ENCODE results near the gene GABBR1. TPM values are rescaled to one million over a fixed set of nuclear protein-coding genes. Genes with fewer than 3 reads are reported as not detected.
"Not testable (repeated sequence)": the region's sequence is repeated elsewhere in the genome, so short reads cannot be mapped to it uniquely, and the experiment has no call there.

The GABBR1 gene
- total and polyA plus RNA-seq, 2 donors (not counting 1 experiment from before 2014, with no cell fraction given), result 198 to 241 TPM

GRCh38 chr6:29672116-29672515 is 39.1 kb upstream of the GABBR1 start:
- 86% methylated on average over 1 of the region's 5 CpGs for WGBS (ENCODE audit: insufficient coverage)
- ATAC-seq (ENCODE audit: low read depth); H3K4me1 Mint-ChIP-seq; POLR2A ChIA-PET; H3K9me3 Mint-ChIP-seq (ENCODE audit: insufficient read depth); H4K20me1 ChIP-seq (ENCODE audit: control insufficient read depth, insufficient read depth, low read length, poor library complexity, severe bottlenecking); H3K79me2 ChIP-seq (ENCODE audit: control insufficient read depth, insufficient read depth, low read length); H3K4me3 ChIP-seq (ENCODE audit: control extremely low read depth in 1 of 5, extremely low read depth in 1 of 5, insufficient read depth in 1 of 5, low read depth in 2 of 5, low read length in 4 of 5); H3K4me2 ChIP-seq (replicated peaks; ENCODE audit: low read depth, low read length, poor library complexity, severe bottlenecking); H3K36me3 ChIP-seq (replicated peaks in 1 of 2; ENCODE audit: control extremely low read depth in 1 of 2, control insufficient read depth in 1 of 2, extremely low read depth in 1 of 2, insufficient read depth in 2 of 2, low read length in 1 of 2); H3K27ac ChIP-seq (ENCODE audit: low read length in 2 of 2); H3K27ac Mint-ChIP-seq; intact Hi-C loops (cut with micrococcal nuclease); H2AFZ ChIP-seq (ENCODE audit: insufficient read depth, low read depth, low read length, poor library complexity, severe bottlenecking); H3K27me3 Mint-ChIP-seq; H3K4me3 Mint-ChIP-seq; DNase-seq; H3K9me3 ChIP-seq (ENCODE audit: control extremely low read depth in 1 of 3, control insufficient read depth in 2 of 3, insufficient read depth in 1 of 3, low read length in 2 of 3); H3K4me1 ChIP-seq (ENCODE audit: control insufficient read depth in 2 of 2, insufficient read depth in 2 of 2, low read length in 2 of 2); H3K9ac ChIP-seq (ENCODE audit: low read length): not testable (repeated sequence)
- H3K27me3 ChIP-seq (replicated peaks in 1 of 4; ENCODE audit: control extremely low read depth in 1 of 4, control insufficient read depth in 3 of 4, insufficient read depth in 4 of 4, low read length in 3 of 4), result peaks cover 0 to 24% (median 11%) of the 10 kb centered on the region in 4 experiments
- CTCF ChIA-PET, result interaction anchor here (1.4 to 2.2 kb wide), 2 partner anchors 17 to 19 kb away, joined by 3 to 6 read pairs; no protein-coding TSS in a partner anchor

- intact Hi-C loops (cut with micrococcal nuclease), result no loop called here
- ChIA-PET POLR2A (no interaction called here), CTCF (interaction anchor here (1.4 kb wide), 1 partner anchor 17 kb away, joined by 5 read pairs; no protein-coding TSS in a partner anchor)
- H3K27ac ChIP-seq (ENCODE audit: low read length in 2 of 2), result no peak overlapping the region
- DNase-seq, result no peak
- Mint-ChIP-seq H3K4me1 (no peaks in the 10 kb centered on the region), H3K27ac (no peak overlapping the region), H3K4me3 (no peak overlapping the region), H3K27me3 (peaks cover 3% of the 10 kb centered on the region), H3K9me3 (ENCODE audit: insufficient read depth) (no peaks in the 10 kb centered on the region)
- no peaks in the 10 kb centered on the region for H4K20me1 ChIP-seq (ENCODE audit: control insufficient read depth, insufficient read depth, low read length, poor library complexity, severe bottlenecking)
- H3K4me1 ChIP-seq (ENCODE audit: control insufficient read depth in 2 of 2, insufficient read depth in 2 of 2, low read length in 2 of 2), result no peaks in the 10 kb centered on the region
- no peaks in the 10 kb centered on the region for H3K79me2 ChIP-seq (ENCODE audit: control insufficient read depth, insufficient read depth, low read length)
- TF ChIP-seq EZH2 (IDR thresholded peaks at IDR 0.05; ENCODE audit: borderline replicate concordance, insufficient read depth, low read depth, low read length, poor library complexity, severe bottlenecking) (no peak), CTCF (IDR thresholded peaks at IDR 0.05) (no peak)
- no peak overlapping the region for H3K4me2 ChIP-seq (replicated peaks; ENCODE audit: low read depth, low read length, poor library complexity, severe bottlenecking)
- ATAC-seq (ENCODE audit: low read depth), result no peak
- H3K4me3 ChIP-seq (ENCODE audit: control extremely low read depth in 1 of 5, extremely low read depth in 1 of 5, insufficient read depth in 1 of 5, low read depth in 2 of 5, low read length in 4 of 5), result no peak overlapping the region
- peaks cover 0 to 24% (median 11%) of the 10 kb centered on the region in 4 experiments for H3K27me3 ChIP-seq (replicated peaks in 1 of 4; ENCODE audit: control extremely low read depth in 1 of 4, control insufficient read depth in 3 of 4, insufficient read depth in 4 of 4, low read length in 3 of 4)
- no peak overlapping the region for H3K9ac ChIP-seq (ENCODE audit: low read length)
- no peak overlapping the region for H2AFZ ChIP-seq (ENCODE audit: insufficient read depth, low read depth, low read length, poor library complexity, severe bottlenecking)
- WGBS (ENCODE audit: insufficient coverage), result no CpG with 5 or more reads among the region's 1 CpG
- H3K36me3 ChIP-seq (replicated peaks in 1 of 2; ENCODE audit: control extremely low read depth in 1 of 2, control insufficient read depth in 1 of 2, extremely low read depth in 1 of 2, insufficient read depth in 2 of 2, low read length in 1 of 2), result no peaks in the 10 kb centered on the region
- H3K9me3 ChIP-seq (ENCODE audit: control extremely low read depth in 1 of 3, control insufficient read depth in 2 of 3, insufficient read depth in 1 of 3, low read length in 2 of 3), result no peaks in the 10 kb centered on the region
Measured at GRCh38 chr6:29671026-29671425, 38.0 kb upstream of the GABBR1 start.
